Placental pericyte (primary cell): ENCODE measurements around the gene TBC1D2. TPM values are rescaled to one million over a fixed set of nuclear protein-coding genes. Genes with fewer than 3 reads are reported as not detected.

Source experiments
- small RNA-seq: library from RNA; depleted of rRNA; stranded (forward); fragments of <200 nt; gene quantifications from one replicate; pipeline ENCODE3, GENCODE V24; 2012; ENCODE audit warnings: low replicate concordance
- total RNA-seq: library from RNA; depleted of rRNA; stranded (reverse); fragments of >200 nt; gene quantifications from 2 replicates; pipeline ENCODE4 v1.2.3, GENCODE V29; 2012

The TBC1D2 gene, protein sequence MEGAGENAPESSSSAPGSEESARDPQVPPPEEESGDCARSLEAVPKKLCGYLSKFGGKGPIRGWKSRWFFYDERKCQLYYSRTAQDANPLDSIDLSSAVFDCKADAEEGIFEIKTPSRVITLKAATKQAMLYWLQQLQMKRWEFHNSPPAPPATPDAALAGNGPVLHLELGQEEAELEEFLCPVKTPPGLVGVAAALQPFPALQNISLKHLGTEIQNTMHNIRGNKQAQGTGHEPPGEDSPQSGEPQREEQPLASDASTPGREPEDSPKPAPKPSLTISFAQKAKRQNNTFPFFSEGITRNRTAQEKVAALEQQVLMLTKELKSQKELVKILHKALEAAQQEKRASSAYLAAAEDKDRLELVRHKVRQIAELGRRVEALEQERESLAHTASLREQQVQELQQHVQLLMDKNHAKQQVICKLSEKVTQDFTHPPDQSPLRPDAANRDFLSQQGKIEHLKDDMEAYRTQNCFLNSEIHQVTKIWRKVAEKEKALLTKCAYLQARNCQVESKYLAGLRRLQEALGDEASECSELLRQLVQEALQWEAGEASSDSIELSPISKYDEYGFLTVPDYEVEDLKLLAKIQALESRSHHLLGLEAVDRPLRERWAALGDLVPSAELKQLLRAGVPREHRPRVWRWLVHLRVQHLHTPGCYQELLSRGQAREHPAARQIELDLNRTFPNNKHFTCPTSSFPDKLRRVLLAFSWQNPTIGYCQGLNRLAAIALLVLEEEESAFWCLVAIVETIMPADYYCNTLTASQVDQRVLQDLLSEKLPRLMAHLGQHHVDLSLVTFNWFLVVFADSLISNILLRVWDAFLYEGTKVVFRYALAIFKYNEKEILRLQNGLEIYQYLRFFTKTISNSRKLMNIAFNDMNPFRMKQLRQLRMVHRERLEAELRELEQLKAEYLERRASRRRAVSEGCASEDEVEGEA
- 56.7 and 73.7 TPM in 2 replicates for total RNA-seq

DNA sequence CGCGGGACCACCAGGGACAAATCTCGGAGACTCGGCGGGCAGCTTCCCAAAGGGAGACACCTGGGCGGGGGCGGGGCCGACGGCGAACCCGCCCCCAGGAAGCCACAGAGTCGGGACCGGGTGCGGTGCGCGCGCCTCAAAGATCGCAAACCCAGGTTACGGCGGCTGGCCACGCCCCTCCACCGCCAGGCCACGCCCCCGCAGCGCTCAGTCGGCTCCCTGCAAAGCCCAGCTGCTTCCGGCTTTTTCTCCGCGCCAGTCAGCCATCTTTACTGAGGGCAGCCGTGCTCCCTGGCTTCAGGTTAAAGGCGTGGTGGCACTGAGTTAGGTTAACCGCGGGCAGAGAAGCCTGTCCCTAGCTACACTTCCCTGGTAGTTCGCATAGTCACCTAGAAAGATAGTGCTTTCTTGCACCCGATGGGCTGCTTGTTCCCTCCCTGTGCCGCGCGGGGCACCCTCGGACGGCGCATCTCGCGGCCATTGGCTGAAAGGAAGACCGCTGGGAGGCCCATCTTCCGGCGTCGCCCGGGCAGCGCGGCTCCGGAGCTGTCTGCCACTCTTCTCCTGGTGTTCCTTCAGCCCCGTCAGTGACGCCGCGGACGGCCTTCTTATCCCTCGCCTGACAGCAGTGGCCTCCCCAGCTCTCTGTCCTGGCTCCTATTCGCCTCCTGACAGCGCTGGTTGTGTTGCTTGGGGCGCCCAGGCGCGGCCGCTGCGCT is at the start of gene TBC1D2:
Gene TBC1D2, minus strand, starts transcription at position 72 of the 719 bp plus-strand sequence. CDS start 108 bp downstream, outside the sequence.

DNA sequence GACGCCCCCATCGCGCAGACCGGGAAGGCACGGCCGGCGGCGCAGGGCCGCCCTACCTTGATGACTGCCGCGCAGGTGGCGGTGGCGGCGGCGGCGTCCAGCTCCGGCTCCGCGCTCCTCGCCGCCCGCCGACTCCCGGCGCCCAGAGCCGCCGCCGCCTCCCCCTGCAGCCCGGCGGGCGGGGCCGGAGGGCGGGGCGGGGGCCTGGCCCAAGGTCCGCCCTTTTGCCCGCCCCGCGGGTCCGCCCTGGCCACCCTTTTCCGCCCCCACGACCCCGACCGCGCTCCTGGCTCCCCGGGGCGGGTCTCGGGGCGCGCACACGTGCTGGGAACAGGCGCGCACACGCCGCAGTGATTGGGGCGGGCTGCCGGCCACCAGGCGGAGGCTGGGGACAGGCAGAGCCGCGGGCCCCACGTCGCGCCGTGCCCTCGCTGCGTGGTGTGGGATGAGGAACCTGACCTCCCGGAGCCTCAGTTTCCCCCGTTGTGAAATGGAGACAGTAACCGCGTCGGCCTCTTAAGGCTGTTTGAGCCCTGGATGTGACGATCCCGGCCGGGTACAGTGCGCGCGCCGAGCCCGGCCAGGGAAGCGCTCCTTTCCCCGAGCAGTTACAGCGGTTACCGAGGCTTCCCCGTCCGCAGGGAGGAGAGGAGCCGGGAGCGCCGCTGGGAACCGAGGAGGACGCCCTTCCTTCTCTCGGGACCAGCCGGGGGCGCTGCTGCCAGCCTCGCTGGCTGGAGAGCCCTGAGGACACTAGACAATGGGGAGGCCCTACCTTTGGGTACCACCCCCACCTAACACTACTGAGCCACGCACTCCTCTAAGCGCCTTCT is 62.7 kb downstream of the TBC1D2 start, which contains the start of gene CORO2A:
Gene CORO2A, minus strand, starts transcription at position 135 of the 833 bp plus-strand sequence. CDS start 34,977 bp downstream, outside the sequence.

Small RNAs within 50 kb of the gene (small RNA-seq; reads per million reads assigned to genes)
- gene MIR6854: not detected

Other genes with a start within 250 kb of the TBC1D2 start
- gene NANS, start 198.9 kb downstream of the TBC1D2 start, total RNA-seq: 71.0 and 208 TPM in 2 replicates
- 3.7 and 13.5 TPM in 2 replicates for gene TRIM14, start 136.4 kb downstream of the TBC1D2 start, total RNA-seq
- gene CORO2A, start 63.0 kb downstream of the TBC1D2 start, total RNA-seq: 0.44 and 1.1 TPM in 2 replicates